Smooth muscle cell (in vitro differentiated cells): ENCODE results near the gene FAM234A. TPM values are rescaled to one million over a fixed set of nuclear protein-coding genes. Genes with fewer than 3 reads are reported as not detected.

ENCODE experiments used
- DNase-seq: peaks from one replicate; lab custom pipeline; 2025; ENCODE audit not compliant: unreplicated experiment; lab: John Stamatoyannopoulos, UW
- H2AFZ ChIP-seq: fragments of 200-600 bp; sonication (generic); 2 replicates; pipeline ENCODE4 v1.6.0; 2016; ENCODE audit warnings: antibody characterized with exemption, low read depth, mild to moderate bottlenecking
- H3F3A ChIP-seq: fragments of 200-600 bp; sonication (generic); 2 replicates; pipeline ENCODE4 v1.6.0; 2017; ENCODE audit warnings: antibody characterized with exemption, low read depth
- H3K27ac ChIP-seq: fragments of 200-600 bp; sonication (generic); 2 replicates; pipeline ENCODE4 v1.5.1; 2016; ENCODE audit warnings: low read depth, mild to moderate bottlenecking
- H3K27me3 ChIP-seq: fragments of 200-600 bp; sonication (generic); 2 replicates; pipeline ENCODE4 v1.6.1; 2016; ENCODE audit warnings: low read depth, mild to moderate bottlenecking
- H3K36me3 ChIP-seq: fragments of 200-600 bp; sonication (generic); 2 replicates; pipeline ENCODE4 v1.5.1; 2016; ENCODE audit warnings: low read depth
- H3K4me1 ChIP-seq: fragments of 200-600 bp; sonication (generic); 2 replicates; pipeline ENCODE4 v1.5.1; 2016; ENCODE audit warnings: low read depth
- H3K4me2 ChIP-seq: fragments of 200-600 bp; sonication (generic); 2 replicates; pipeline ENCODE4 v1.6.0; 2016; ENCODE audit warnings: mild to moderate bottlenecking
- H3K4me3 ChIP-seq: fragments of 200-600 bp; sonication (generic); 2 replicates; pipeline ENCODE4 v1.5.1; 2016; ENCODE audit warnings: mild to moderate bottlenecking
- H3K79me2 ChIP-seq: fragments of 200-600 bp; sonication (generic); 2 replicates; pipeline ENCODE4 v1.6.0; 2016; ENCODE audit warnings: low read depth, mild to moderate bottlenecking
- H3K9ac ChIP-seq: fragments of 200-600 bp; sonication (generic); 2 replicates; pipeline ENCODE4 v1.6.0; 2016; ENCODE audit warnings: low read depth
- H3K9me3 ChIP-seq: fragments of 200-600 bp; sonication (generic); replicated peaks from 2 replicates; pipeline ENCODE4 v1.5.1; 2016; ENCODE audit warnings: low read depth
- H4K20me1 ChIP-seq: fragments of 200-600 bp; sonication (generic); 2 replicates; pipeline ENCODE4 v1.6.0; 2016; ENCODE audit warnings: low read depth
- WGBS: methylation state at CpG from one replicate; pipeline ENCODE4 v1.1.7; 2016; ENCODE audit warnings: low lambda C conversion rate; 5-methylcytosine and 5-hydroxymethylcytosine counted together
- polyA plus RNA-seq: library from polyadenylated mRNA; unstranded; fragments of >200 nt; fragmentation: Nextera tagmentation; extraction: Ambion mirVana; gene quantifications from 2 replicates; pipeline ENCODE4 v1.2.1, GENCODE V29; 2016
- total RNA-seq: library from RNA; depleted of rRNA; stranded (reverse); fragments of >200 nt; gene quantifications from 2 replicates; pipeline ENCODE4 v1.2.3, GENCODE V29; 2014
- TF ChIP-seq, protein P1 (sequence below): fragments of 200-600 bp; sonication (generic); IDR thresholded peaks from 2 replicates; pipeline ENCODE4 v1.5.1; 2017; ENCODE audit warnings: borderline replicate concordance, mild to moderate bottlenecking, antibody characterized with exemption; ENCODE audit not compliant: insufficient read depth, poor library complexity, severe bottlenecking

FAM234A gene
- total and polyA plus RNA-seq, 2 experiments from 2014 or later: 83.7 to 87.3 TPM

DNA sequence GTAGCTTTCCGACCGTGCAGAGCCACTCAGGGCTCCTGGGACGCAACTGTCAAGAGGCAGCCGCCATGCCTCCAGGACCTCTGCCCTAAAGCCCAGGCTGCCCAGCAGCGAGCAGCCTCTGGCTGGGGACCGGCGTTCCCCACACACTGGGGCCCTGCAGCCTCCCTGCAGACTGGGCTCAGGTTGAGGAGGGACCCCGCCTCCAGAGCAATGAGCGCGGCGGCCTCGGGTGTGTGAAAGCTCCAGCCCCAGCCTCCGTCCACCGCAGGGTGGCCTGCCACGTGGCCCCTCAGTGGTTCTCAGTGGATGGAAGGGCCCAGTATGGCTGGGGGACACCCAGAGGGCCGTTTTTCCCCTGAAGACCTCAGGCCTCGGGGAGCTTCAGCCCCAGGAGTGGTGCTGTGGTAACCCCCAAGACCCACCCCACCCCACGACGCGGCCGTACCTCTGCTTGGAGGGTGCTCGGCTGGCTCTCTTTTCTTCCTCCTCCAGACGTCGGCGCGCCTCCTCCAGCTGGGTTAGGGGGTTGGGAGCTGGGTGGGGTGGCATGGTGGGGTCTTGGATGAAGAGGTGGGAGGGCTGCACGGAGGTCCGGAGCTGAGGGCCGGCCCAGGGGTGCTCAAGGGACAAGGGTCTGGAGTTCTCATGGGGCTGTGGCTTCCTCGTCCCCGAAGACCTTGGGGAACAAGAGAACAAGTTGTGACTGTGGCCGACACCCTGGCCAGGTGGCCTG, 58.6 kb downstream of the FAM234A start:
- Histone ChIP-seq H3K79me2 (no peaks in the 10 kb centered on the region), H2AFZ (no peak overlapping the region), H3K27ac (no peak overlapping the region), H3K4me3 (no peak overlapping the region), H4K20me1 (no peaks in the 10 kb centered on the region), H3F3A (no peaks in the 10 kb centered on the region), H3K4me2 (no peak overlapping the region), H3K9me3 (no peaks in the 10 kb centered on the region), H3K9ac (no peak overlapping the region), H3K36me3 (no peaks in the 10 kb centered on the region), H3K27me3 (no peaks in the 10 kb centered on the region), H3K4me1 (no peaks in the 10 kb centered on the region)
- whole genome bisulfite sequencing: 94% methylated on average over 19 of the region's 32 CpGs
- no peak for DNase-seq
- TF ChIP-seq, protein P1, sequence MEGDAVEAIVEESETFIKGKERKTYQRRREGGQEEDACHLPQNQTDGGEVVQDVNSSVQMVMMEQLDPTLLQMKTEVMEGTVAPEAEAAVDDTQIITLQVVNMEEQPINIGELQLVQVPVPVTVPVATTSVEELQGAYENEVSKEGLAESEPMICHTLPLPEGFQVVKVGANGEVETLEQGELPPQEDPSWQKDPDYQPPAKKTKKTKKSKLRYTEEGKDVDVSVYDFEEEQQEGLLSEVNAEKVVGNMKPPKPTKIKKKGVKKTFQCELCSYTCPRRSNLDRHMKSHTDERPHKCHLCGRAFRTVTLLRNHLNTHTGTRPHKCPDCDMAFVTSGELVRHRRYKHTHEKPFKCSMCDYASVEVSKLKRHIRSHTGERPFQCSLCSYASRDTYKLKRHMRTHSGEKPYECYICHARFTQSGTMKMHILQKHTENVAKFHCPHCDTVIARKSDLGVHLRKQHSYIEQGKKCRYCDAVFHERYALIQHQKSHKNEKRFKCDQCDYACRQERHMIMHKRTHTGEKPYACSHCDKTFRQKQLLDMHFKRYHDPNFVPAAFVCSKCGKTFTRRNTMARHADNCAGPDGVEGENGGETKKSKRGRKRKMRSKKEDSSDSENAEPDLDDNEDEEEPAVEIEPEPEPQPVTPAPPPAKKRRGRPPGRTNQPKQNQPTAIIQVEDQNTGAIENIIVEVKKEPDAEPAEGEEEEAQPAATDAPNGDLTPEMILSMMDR: no peak

DNA sequence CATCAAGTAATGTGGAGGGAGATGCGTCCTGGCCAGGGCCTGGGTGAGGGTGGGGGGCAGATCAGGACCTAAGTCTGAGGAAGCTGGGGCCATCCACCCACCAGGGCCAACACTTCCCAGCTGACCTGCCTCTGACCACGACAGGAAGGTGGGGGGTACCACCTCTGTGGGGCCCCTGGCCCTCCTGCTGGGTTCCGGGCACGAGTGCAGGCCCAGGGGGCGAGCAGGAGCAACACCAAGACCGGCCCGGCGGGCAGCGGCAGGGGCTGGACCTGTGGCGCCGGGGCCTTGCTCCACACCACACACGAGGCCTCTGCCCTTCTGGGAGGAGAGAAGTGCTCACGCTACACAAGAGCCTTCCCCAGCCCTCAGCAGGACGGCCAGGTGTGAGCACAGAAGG, 61.7 kb downstream of the FAM234A start:
- Histone ChIP-seq H3K27me3 (no peaks in the 10 kb centered on the region), H3K27ac (no peak overlapping the region), H3K4me3 (no peak overlapping the region), H3K79me2 (no peaks in the 10 kb centered on the region), H3F3A (no peaks in the 10 kb centered on the region), H3K4me1 (no peaks in the 10 kb centered on the region), H3K9ac (no peak overlapping the region), H3K36me3 (no peaks in the 10 kb centered on the region), H3K9me3 (no peaks in the 10 kb centered on the region), H3K4me2 (no peak overlapping the region), H2AFZ (no peak overlapping the region), H4K20me1 (peaks cover 12% of the 10 kb centered on the region)
- 98% methylated on average over 12 of the region's 14 CpGs for WGBS
- DNase-seq: no peak
- TF ChIP-seq, protein P1: no peak

DNA sequence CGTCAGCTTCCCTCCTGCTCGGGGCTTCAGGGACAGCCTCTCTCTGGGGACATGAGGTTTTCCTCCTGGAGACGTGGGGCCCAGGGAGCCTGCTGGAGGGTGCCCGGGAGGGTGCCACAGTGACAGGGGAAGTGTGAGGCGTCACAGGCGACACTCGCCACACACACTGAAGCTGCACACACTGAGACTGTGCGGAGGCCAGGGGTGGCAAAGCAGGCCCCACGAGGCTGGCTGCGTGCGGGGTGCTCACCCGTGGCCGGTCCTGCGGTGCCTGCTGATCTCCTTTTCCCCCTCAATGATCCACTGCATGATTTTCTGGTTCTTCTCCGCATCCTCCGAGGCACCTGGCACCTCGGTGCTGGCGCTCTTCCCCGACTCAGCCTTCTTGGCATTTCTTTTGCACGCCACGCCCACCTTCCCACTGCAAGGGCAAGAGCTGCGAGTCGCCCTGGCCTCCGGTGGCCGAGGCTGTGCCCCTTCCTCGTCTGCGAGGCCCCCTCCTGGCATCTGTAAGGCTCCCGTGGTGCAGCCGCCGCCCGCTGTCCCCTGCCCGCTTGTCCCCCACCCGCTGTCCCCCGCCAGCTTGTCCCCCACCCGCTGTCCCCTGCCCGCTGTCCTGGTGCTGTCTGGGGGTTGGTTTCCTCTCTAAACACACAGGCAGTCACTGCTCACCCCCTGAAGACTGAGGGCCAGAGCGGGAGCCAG, 62.3 kb downstream of the FAM234A start:
- Histone ChIP-seq H3K27me3 (no peaks in the 10 kb centered on the region), H2AFZ (no peak overlapping the region), H3K4me1 (no peaks in the 10 kb centered on the region), H3K27ac (no peak overlapping the region), H3K79me2 (no peaks in the 10 kb centered on the region), H4K20me1 (peaks cover 12% of the 10 kb centered on the region), H3K9me3 (no peaks in the 10 kb centered on the region), H3F3A (no peaks in the 10 kb centered on the region), H3K4me3 (no peak overlapping the region), H3K36me3 (no peaks in the 10 kb centered on the region), H3K9ac (no peak overlapping the region), H3K4me2 (no peak overlapping the region)
- WGBS: 96% methylated on average over 37 of the region's 37 CpGs
- no peak for DNase-seq
- TF ChIP-seq, protein P1: no peak

DNA sequence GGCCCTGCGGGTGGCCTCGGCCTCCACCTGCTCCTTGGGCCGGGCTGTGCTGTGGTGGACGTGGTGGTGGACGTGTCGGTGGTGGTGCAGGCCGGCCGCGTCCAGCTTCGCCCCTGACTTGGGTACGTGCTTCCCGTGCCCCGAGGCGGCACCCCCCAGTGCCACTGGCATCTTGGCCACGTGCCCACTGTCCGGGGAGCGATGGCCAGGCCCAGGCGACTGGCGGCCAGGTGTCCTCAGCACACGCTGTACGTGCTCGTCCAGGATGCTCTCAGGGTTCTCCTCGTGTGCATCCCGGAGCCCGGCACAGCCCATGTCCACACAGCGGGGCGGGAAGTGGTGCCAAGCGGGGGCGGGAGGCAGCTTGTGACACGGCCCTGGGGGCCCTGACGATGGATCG, 63.2 kb downstream of the FAM234A start:
- no peaks in the 10 kb centered on the region for H3K36me3 ChIP-seq
- H2AFZ ChIP-seq: no peak overlapping the region
- H3K9ac ChIP-seq: no peak overlapping the region
- no peaks in the 10 kb centered on the region for H3F3A ChIP-seq
- no peak overlapping the region for H3K4me3 ChIP-seq
- DNase-seq: no peak
- H3K27ac ChIP-seq: no peak overlapping the region
- TF ChIP-seq, protein P1: no peak
- H3K4me2 ChIP-seq: no peak overlapping the region
- no peaks in the 10 kb centered on the region for H3K4me1 ChIP-seq
- H4K20me1 ChIP-seq: peaks cover 14% of the 10 kb centered on the region
- H3K79me2 ChIP-seq: no peaks in the 10 kb centered on the region
- H3K27me3 ChIP-seq: no peaks in the 10 kb centered on the region
- no peaks in the 10 kb centered on the region for H3K9me3 ChIP-seq
- WGBS: 96% methylated on average over 29 of the region's 32 CpGs
